HG03139 (cell line): Measurements from ENCODE around the gene PLEKHD1.

Experiments
- ATAC-seq: cut with Tn5 transposase; IDR thresholded peaks from one replicate; pipeline ENCODE4 v1.9.1; 2021; ENCODE audit not compliant: unreplicated experiment

The PLEKHD1 gene

GRCh38 chr14:69547701-69548348 is 63.3 kb downstream of the PLEKHD1 start:
- ATAC-seq, result no peak

GRCh38 chr14:69548566-69548965 is 64.0 kb downstream of the PLEKHD1 start:
- no peak for ATAC-seq

GRCh38 chr14:69551511-69551910 is 67.0 kb downstream of the PLEKHD1 start:
- no peak for ATAC-seq

GRCh38 chr14:69553252-69553651 is 68.7 kb downstream of the PLEKHD1 start:
- no peak for ATAC-seq

- no peak for ATAC-seq
Observed at GRCh38 chr14:69554500-69554899, 70.0 kb downstream of the PLEKHD1 start.

GRCh38 chr14:69558774-69559173 is 74.2 kb downstream of the PLEKHD1 start:
- ATAC-seq, result no peak

- ATAC-seq, result no peak
Observed at GRCh38 chr14:69559581-69560011, 75.1 kb downstream of the PLEKHD1 start.

GRCh38 chr14:69560826-69561225 is 76.3 kb downstream of the PLEKHD1 start:
- ATAC-seq, result no peak

- no peak for ATAC-seq
Observed at GRCh38 chr14:69561893-69562292, 77.4 kb downstream of the PLEKHD1 start.

- ATAC-seq, result no peak
Observed at GRCh38 chr14:69567563-69567962, 83.0 kb downstream of the PLEKHD1 start.

GRCh38 chr14:69569859-69570258 is 85.3 kb downstream of the PLEKHD1 start:
- no peak for ATAC-seq

- ATAC-seq, result no peak
Observed at GRCh38 chr14:69570836-69571330, 86.4 kb downstream of the PLEKHD1 start.

- no peak for ATAC-seq
Observed at GRCh38 chr14:69571449-69572029, 87.0 kb downstream of the PLEKHD1 start.

GRCh38 chr14:69572030-69572840 is 87.7 kb downstream of the PLEKHD1 start:
- no peak for ATAC-seq

GRCh38 chr14:69572841-69573135 is 88.3 kb downstream of the PLEKHD1 start:
- no peak for ATAC-seq

- ATAC-seq, result no peak
Observed at GRCh38 chr14:69573205-69573830, 88.8 kb downstream of the PLEKHD1 start.

GRCh38 chr14:69573831-69574262 is 89.3 kb downstream of the PLEKHD1 start:
- no peak for ATAC-seq

- ATAC-seq, result no peak
Observed at GRCh38 chr14:69574263-69574953, 89.9 kb downstream of the PLEKHD1 start, which contains the start of gene CCDC177. Gene CCDC177 (minus strand): TSS chr14:69574871. CDS start chr14:69573622, 1,249 bp downstream.

GRCh38 chr14:69574954-69575295 is 90.4 kb downstream of the PLEKHD1 start:
- no peak for ATAC-seq

GRCh38 chr14:69579476-69579875 is 94.9 kb downstream of the PLEKHD1 start:
- ATAC-seq, result no peak

- no peak for ATAC-seq
Observed at GRCh38 chr14:69580009-69580577, 95.6 kb downstream of the PLEKHD1 start.
